ENCODE data around the gene DCAF17.

The DCAF17 gene, protein sequence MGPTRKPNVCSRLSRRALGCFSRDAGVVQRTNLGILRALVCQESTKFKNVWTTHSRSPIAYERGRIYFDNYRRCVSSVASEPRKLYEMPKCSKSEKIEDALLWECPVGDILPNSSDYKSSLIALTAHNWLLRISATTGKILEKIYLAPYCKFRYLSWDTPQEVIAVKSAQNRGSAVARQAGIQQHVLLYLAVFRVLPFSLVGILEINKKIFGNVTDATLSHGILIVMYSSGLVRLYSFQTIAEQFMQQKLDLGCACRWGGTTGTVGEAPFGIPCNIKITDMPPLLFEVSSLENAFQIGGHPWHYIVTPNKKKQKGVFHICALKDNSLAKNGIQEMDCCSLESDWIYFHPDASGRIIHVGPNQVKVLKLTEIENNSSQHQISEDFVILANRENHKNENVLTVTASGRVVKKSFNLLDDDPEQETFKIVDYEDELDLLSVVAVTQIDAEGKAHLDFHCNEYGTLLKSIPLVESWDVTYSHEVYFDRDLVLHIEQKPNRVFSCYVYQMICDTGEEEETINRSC

DNA sequence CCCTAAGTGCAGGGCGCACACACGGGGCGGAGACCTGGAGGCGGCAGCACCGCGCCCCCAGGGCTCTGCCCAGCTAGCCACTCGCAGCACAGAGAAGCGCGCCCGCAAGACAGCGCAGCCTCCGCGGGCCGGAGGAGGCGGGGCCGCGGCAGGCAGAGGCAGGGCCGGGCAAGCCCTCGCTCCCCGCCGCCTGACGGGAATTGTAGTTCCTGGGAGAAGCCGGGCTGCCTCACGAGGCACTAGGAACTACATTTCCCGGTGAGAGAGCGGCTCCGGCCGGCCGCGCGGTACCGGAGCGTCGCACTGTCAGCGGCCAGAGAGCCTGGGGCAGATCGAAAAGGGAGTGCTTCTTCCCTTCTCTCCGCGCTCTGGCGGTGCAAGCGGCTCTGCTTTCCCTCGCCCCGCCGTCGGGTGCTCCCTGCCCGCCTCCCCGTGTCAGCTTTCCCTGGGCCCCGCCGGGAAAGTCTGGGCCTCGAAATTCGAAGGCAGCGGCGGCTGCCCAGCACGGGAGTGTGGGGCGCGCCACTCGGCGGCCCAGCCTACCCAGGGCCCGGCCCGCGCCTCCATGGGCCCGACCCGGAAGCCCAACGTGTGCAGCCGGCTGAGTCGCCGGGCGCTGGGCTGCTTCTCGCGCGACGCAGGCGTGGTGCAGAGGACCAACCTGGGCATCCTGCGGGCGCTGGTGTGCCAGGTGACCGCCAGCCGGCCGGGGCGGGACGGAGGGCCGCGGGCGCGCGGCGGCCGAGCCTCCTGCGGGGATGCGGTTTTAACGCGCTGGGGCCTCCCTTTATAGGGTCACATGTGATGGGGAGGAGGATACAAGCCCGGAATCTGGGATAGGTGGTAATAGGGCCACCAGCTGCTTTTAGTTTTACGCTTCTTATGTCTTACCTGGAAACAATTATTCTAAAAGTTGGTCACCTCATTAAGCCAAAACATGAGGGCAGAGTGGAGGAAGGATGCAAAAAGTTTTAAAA lies at the start of gene DCAF17:
TSS of gene DCAF17 (plus strand) at position 214 of the 977 bp plus-strand sequence. CDS start at position 566, 352 bp downstream.
- DNase-seq, result peak; percentile 94

DNA sequence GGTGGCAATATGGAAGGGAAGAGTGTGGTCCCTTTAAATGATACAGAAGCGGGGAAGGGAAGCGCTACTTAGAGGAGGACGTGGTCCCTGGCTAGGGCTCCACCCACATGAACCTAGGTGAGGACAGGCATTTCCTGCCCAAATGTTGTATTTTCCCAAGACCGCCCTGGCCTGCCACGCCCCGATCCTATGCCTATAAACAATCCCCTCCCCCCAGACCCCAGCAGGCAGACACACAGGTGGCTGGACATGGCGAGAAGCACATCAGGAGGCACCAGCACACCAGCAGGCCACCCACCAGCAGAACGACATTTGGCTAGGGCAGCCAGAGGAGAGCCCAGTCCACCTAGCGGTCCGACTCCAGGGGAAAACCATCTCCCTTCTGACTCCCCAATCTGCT lies 47.4 kb upstream of the DCAF17 start:
- DNase-seq, result no peak

DNA sequence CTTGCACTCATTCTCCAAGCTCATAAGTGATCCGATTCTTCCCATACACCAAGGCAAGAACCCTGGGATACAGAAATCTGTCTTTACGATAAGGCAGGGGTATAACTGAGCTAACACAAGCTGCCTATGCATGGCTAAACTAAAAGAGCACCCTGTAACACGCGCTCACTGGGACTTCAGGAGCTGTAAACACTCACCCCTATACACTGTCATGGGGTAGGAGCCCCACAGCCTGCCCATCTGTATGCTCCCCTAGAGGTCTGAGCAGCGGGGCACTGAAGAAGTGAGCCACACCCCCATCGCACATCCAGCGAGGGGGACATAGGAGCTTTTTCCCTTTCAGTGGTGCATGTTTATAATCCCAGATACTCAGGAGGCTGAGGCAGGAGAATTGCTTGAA lies 47.0 kb upstream of the DCAF17 start:
- DNase-seq, result no peak

DNA sequence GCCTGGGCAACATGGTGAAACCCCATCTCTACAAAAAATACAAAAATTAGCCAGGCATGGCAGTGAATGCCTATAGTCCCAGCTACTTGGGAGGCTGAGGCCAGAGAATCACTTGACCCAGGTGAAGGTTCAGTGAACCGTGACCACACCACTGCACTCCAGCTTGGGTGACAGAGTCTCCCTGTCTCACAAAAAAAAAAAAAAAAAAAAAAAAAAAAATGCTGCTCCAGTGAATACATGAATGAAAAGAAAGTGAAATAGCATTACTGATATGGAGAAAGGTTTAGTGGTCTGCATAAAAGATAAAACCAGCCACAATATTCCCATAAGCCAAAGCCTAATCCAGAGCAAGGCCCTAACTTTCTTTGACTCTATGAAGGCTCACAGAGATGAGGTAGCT lies 44.7 kb upstream of the DCAF17 start:
- no peak for DNase-seq

DNA sequence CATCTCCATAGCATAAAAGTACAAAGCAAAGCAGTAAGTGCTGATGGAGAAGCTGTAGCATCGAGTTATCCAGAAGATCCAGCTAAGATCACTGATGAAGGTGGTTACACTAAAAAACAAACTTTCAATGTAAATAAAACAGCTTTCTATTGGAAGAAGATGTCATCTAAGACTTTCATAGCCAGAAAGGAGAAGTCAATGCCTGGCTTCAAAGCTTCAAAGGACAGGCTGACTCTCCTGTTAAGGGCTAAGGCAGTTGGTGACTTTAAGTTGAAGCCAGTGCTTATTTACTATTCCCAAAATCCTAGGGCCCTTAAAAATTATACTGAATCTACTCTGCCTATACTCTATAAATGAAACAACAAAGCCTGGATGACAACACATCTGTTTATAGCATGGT lies 44.2 kb upstream of the DCAF17 start:
- DNase-seq, result no peak

DNA sequence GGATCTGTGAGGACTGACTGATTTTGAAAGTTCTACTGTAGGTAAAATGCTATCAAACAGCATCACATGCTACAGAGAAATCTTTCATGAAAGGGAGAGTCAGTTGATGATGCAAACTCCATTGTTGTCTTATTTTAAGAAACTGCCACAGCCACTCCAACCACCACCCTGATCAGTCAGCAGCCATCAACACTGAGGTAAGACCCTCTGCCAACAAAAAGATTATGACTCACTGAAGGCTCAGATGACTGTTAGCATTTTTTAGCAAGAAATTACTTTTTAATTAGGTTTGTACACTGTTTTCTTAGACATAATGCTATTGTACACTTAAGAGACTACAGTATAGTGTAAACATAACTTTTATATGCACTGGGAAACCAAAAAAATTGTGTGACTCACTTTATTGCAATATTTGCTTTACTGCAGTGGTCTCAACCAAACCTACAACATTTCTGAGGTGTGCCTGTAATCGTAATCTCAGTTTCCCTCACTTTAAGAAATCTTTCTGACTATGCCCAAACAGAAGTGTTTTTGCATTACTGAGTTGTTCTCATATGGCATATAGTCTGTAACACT lies 43.0 kb upstream of the DCAF17 start:
- DNase-seq, result no peak

DNA sequence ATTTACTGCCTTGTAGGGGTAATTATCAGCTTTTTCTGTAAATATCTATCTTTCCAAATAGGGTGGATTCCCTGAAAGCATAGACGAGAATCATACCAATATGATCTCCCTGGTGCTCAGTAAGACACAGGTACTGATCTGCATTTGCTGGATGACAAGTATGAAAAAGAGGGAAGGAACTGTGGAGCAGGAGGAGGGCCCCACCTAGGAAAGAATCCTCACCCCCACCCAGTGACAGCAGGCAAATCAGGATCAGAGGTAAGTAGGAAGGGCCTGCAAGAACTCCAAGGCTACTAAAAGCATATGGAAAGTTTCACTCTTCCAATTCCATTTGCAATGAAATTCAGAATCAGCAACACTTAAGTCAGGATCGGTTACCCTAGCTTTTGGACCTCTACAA lies 42.5 kb upstream of the DCAF17 start:
- DNase-seq, result no peak

DNA sequence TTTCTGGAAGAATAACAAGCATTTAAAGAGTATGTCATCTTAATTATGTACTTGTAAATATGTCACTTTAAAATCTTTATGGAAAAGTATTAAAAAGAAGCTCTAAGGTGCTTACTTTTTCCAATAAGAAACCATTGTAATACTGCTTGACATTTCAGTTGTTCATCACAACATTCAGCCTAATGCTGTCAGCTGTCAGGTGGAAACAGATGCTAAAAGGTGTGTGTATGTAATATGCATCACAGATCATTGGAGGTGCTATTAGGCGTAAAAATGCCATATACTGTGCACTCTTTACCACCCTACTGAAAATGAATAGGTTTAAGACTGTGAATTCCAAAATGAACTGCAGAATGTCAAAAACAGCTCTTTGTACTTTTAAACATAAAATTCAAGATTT lies 40.5 kb upstream of the DCAF17 start:
- DNase-seq, result peak; percentile 23

DNA sequence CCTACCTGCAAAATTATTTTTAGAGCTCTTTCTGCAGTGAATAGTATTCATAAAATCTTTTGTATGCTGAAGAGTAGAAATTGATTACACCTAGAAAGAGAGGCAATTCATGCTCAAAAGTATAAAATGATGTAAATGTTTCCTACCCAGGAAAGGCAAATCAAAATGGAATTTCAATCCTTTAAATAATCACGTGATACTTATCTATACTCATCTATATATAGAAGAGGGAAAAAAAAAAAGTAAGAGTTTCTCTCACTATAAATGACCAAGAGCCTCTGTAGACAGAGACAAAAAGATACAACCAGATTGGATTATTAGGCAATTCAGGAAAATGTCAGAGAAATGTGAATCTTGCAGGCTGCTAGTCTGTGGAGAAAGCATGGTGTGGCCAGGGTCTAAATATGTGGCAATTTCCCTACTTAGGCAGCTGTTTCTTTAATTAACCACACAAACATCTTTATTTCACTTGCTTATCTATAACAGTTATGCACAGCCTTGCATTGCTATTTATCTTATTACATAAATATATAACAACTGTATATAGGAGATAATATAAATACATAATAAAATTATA lies 39.8 kb upstream of the DCAF17 start:
- no peak for DNase-seq

DNA sequence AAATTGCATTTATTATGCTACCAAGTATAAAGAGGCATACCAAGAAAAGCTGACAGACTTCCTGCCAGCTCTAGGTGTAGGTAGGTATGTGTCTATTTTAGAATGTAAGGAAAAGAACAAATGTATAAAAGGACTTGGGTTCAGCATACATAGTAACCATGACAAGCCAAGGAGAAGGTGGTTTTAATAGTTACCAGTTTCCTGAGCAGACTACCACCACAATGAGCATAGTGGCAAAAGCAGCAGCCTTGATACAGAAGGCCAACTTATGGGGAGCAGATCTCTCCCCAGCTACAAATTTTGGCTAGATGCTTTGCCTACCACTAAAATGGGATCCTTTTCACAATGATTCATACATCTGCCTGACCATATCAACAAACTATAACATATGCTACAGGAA lies 34.7 kb upstream of the DCAF17 start:
- DNase-seq, result no peak

DNA sequence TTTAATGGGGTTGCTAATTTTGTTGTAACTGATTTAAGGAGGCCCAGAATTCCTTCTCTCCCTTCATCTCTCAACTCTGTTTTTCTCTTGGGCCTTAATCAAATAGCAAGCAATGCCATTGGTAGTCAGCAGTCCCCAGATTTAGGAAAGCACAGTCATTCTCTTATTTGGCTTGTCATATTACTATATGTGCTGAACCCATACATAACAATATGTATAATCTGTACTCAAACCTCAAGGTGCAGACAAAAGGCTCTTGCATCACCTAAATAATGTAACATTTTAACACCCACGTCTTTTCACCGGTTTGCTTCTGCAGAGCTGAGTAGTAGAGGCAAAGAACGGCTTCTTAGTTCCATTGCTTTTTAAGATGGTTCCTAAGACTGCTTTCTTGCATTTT lies 33.6 kb upstream of the DCAF17 start:
- no peak for DNase-seq

DNA sequence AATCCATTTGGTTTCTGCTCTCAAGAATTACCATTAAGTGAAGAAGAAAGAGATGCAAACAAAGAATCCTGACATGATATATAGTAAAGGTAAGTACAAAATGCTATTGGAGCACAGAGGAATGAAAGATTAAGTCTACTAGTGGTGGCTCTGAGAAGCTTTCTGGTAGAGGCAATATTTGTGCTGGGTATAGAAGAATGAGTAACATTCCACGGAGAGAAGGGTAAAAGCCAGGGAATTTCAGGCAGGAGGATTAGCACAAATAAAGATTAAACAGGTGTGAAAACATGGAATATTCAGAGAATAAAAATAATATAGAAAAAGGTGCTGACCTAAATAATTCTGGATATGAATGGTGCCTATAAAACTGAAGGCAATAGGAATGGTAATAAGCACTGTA lies 32.1 kb upstream of the DCAF17 start:
- DNase-seq, result no peak

DNA sequence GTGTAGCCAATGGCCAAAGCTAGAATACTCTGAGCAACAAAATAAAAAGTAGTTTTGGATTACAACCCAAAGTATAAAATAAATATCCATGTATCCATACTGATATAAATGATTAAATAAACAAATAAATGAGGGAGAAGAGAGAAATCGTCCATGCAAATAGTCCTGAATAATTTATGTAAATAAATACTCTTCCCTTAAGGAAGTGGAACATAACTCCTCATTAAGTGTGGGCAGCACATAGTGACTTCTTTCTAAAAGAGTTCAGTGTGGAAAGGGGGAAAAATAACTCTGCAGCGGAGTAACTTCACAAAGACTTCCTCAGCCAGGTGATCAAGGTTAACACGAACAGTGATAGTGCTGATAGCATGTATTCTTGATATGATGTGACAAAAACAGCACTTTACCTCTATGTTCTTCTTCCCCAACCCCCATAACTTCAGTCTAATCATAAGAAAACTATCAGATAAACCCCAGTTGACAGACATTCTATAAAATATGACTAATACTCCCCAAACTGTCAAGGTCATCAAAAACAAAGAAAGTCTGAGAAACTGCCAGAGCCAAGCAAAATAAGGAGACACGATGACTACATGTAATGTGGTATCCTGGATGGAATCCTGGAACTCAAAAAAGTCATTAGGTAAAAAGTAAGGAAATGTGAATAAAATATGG lies 31.0 kb upstream of the DCAF17 start:
- no peak for DNase-seq

DNA sequence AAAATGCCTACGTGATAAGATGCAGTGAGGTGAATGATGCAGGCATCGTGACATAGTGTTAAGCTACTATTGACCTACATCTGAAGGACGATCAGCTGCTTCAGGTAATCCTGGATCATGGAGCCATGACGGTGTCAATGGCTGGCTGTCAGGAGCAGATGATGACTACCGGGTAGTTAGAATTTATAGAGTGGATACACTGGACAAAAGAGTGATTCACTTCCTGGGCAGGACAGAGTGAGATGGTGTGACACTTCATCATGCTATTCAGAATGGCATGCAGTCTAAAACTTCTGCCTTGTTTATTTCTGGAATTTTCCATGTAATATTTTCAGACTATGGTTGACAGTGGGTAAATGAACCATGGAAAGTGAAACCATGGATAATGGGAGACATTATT lies 29.8 kb upstream of the DCAF17 start:
- no peak for DNase-seq

DNA sequence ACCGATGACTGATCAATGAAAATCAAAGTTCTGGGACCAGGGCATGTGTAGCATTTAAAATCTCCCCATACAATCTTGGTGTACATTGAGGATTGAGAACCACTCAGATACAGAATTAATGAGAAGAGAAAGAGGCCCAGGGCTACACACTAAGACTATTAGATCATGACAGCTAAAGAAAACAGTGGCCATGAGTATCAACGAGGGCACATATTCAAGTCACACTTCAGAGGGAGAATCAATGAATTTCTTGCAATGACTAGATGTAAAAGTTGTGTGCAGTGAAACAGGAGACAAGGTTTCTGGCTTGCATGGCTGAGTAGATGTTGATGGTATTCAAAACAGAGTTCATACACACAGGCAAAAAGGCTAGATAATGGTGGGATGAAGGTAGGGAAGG lies 29.3 kb upstream of the DCAF17 start:
- no peak for DNase-seq

DNA sequence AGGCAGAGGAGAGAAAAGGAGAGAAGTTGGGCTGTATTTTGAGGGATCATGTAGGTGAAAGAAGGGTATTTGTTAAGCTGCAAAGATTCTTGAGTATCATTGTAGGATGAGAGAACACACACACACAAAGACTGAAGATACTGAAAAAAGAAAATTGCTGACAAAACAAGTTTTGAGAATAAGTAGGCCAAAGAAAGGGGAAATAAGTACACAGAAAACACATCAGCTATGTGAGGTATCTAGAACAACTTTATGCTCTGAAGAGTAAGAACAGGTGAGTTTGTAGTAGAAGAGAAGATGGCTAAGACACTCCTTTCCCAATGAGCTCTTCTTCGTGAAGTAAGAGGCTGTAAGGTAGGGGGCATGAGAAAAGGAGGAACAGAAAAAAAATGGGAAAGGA lies 28.5 kb upstream of the DCAF17 start:
- DNase-seq, result no peak

DNA sequence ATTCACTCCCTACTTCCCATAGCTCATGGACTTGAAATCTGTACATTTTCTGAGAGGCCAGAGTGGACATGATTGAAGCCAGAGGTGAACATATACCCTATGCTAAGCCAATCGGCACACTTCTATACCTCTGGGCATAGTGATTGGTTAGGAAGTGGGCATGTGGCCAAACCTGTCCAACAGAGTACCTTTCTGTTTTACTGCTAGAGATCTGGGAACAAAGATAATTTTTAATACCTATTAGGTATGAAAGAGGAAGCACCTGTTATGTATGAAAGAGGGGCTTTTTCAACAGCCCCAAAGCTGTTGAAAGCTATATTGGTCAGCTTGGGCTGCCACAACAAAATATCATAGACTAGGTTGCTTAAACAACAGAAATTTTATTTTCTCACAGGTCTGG lies 28.0 kb upstream of the DCAF17 start:
- DNase-seq, result no peak

DNA sequence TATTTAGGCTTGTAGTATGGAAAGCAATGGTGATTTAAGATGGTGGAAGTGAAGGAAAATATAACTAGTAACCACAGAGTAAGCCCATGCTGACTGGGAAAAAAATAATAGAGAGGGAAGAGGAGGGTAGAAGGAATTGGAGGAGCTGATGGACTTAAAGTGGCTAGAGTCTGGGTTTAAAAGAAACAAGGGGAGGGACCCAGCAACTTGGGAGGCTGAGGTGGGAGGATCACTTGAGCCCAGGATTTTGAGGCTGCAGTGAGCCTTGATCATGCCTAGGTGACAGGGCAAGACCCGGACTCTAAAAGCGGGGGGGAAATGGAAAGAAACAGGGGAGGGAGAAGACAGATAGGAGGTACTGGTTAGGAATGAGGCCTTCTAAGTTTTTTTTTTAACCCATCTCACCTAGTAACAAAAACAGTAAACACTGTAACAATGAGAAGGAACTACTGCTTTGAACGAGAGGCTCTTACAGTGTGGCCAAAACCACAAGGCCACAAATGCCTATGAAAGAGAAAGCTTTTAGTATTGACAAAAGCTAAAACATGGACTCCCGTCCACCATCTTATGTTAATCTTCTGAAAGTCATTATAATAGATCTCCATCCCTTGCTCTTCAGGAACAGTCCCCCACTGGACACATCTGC lies 26.9 kb upstream of the DCAF17 start:
- no peak for DNase-seq

DNA sequence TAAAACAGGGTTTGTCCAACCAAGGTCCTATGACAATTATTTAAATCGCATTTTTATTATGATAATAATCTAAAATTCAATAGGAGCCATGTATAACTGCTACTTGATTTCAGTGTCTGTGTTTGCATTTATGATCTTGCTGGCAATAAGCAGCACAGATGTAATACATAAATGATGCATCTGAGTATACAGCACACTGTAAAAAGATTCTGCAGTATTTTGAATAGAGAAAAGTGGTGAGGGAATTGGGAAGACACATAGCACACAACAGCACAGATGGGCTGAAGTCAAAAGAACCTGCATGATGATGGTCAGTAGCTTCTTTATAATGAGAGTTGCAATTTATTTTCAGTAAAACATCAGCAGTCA lies 26.4 kb upstream of the DCAF17 start:
- DNase-seq, result no peak

DNA sequence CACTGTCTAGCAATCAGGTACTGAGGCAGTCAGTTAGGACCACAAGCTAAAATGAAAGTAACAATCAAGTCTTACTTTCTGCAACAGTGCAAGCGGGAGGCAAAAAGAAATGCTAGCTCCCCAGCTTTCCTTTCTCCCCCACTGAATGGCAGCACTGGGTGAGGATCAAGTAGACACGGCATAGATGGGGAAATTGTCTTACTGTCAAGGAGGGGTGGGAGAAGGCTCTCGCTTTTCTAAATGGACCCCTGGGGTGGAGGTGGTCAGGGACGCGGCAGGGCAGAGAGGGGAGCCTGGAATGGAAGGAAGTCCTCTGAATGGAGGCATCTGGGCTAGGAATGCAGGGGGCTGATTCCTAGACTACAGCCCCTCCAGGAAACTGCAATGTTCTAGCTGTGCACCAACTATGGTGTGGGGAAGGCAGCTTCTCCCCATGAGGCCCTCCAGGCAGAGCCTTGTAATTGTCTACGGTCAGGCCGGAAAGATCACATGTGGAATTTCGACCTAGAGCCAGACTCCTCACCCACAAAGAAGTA lies 24.5 kb upstream of the DCAF17 start:
- DNase-seq, result no peak

DNA sequence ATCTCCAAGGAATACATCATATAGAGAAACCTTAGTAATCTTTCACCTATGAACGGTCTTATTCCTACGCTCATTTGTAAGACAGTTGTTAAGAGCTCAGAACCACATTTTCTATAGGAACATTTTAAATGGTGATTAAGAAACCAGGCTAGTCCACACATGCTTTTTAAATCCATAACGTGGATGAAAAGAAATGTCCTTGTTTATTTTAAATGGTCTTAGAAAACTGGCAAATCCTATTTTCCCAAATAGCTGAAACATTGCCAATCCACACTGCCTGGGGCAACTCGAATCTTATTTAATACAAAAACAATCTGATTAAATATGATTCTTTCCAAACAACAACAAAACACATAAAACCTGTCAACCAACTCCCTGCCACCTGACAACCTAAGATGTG lies 23.9 kb upstream of the DCAF17 start:
- no peak for DNase-seq

DNA sequence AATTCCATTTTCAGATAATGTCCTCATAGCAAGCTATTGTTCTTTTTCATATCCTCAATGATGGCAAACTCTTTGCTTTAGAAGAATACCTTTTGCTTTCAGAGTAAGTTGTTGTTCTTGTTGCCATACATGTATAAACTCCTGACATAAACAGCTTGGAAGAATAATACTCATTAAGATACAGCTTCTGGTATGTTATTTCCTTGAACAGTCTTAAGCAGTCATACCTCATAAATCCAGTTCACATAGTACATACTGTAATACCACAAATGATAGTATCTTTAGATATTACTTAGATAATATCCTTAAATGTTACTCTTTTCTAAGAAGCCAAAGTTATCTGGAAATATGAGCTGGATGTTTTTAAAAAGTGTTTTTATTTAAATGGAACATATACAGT lies 23.4 kb upstream of the DCAF17 start:
- no peak for DNase-seq

All from NCI-H2171 (cell line).